Omental fat pad (tissue), 4 donors: ENCODE results near the gene TULP1. TPM values are rescaled to one million over a fixed set of nuclear protein-coding genes. Genes with fewer than 3 reads are reported as not detected.
A peak's percentile ranks its signal among the peaks of the same experiment; 100 is the strongest.

Experiments
- ATAC-seq: fragments of 150-250 bp; one replicate; pipeline ENCODE4 v1.9.1; 2016; ENCODE audit warnings: mild to moderate bottlenecking, moderate library complexity; ENCODE audit not compliant: low FRiP score
- DNase-seq: peaks from one replicate; pipeline ENCODE4 v3.0.0-alpha.2; 2019; ENCODE audit warnings: low spot score
- CTCF ChIP-seq, 3 donors: fragments of 450-650 bp; IDR thresholded peaks; one replicate each; pipeline ENCODE4 v1.5.1; 2016 to 2017; ENCODE audit warnings: antibody characterized with exemption in 3 of 3, mild to moderate bottlenecking in 3 of 3, moderate library complexity in 2 of 3
- total RNA-seq, 4 donors: library from RNA; depleted of rRNA; stranded (reverse); fragments of >200 nt; gene quantifications; one replicate each; pipeline ENCODE4 v1.1.0, GENCODE V29; 2016

The TULP1 gene
- total RNA-seq, 4 donors from 2014 or later: 0.28 TPM; not detected in 3

DNA sequence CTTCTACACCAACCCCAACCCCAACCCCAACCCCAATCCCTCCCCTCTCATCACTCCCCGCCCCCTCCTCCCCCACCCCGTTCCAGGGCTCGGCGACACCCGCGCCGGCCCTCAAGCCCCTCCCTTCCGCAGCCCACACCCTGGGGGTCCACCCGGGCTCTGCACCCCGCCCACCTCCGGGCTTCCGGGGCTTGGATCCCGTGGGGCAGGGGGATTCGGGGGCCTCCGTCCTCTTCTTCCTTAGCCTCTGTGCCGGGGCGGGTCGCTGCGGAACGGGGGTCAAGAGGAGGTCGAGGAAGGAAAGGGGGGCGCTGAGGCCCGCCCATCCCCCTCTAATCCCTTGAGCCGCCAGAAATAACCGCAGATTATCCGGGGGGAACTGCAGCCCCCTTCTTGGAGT is 690 bp downstream of the TULP1 start:
- TF ChIP-seq CTCF (IDR thresholded peaks at IDR 0.05): no peak
- DNase-seq: no peak
- no peak for ATAC-seq

- peak; percentile 43 for ATAC-seq
- no peak for TF ChIP-seq CTCF (IDR thresholded peaks at IDR 0.05)
- DNase-seq: no peak
Measured at GRCh38 chr6:35511562-35511941, 1.1 kb downstream of the TULP1 start.

DNA sequence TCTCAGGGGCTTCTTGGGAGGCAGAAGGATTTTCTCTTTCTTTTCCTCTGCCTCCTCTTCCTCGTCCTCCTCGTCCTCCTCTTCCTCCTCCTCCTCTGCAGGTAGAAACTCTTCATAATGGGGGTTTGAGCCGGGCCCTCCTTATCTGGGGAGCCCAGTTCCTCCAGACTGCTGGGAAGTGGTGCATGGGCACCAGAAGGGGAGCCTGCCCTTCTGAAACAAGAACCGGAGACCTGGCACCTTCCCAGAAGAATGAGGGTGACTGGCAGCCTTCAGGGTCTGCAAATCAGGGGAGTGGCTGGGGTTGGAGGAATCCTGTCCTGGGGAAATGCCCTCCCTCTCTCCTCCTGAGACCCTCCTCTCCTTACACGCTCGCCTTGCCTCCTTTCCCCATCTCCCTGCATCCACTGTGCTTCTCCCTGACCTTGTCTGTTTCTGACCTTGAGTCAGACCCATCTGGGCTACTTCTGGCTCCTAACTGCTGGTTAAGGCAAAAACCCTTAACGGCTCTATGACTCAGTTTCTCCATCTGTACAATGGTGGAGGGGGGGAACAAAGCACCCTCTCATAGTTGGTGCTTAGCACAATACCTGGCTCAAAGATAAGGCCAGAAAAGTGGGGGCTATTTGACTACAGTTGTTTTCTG is 1.7 kb downstream of the TULP1 start:
- ATAC-seq (no peak), DNase-seq (no peak)
- TF ChIP-seq CTCF (IDR thresholded peaks at IDR 0.05): no peak

GRCh38 chr6:35508542-35508941 is 4.2 kb downstream of the TULP1 start:
- no peak for ATAC-seq
- TF ChIP-seq CTCF (IDR thresholded peaks at IDR 0.05): no peak
- DNase-seq: no peak

- ATAC-seq (no peak), DNase-seq (no peak)
- TF ChIP-seq CTCF (IDR thresholded peaks at IDR 0.05): no peak
Measured at GRCh38 chr6:35508027-35508426, 4.7 kb downstream of the TULP1 start.

GRCh38 chr6:35507221-35507620 is 5.5 kb downstream of the TULP1 start:
- no peak for ATAC-seq
- TF ChIP-seq CTCF (IDR thresholded peaks at IDR 0.05): no peak
- DNase-seq: no peak

DNA sequence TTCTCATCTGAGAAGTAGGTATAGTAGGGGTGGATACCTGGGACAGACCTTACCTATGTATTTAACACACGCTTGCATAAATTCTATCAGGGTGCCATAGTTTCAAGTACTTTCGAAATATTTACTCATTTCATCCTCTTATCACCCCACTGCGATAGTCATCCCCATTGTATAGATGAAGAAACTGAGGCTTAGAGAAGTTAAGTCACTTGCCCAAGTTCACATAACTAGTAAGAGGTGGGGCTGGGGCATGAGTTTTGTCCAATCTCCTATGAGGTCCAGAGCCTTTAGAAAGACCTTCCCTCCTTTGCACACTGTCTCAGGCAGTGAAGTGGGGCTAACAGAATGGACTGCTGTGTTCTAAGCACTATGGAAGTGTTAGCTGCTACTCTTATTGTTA is 6.2 kb downstream of the TULP1 start:
- DNase-seq (no peak), ATAC-seq (no peak)
- no peak for TF ChIP-seq CTCF (IDR thresholded peaks at IDR 0.05)
